ENCODE data around the gene VPS45. TPM values are rescaled to one million over a fixed set of nuclear protein-coding genes. Genes with fewer than 3 reads are reported as not detected.

The VPS45 gene
- total and polyA plus RNA-seq, 10 donors, result 16.2 to 62.8 (median 42.1) TPM

DNA sequence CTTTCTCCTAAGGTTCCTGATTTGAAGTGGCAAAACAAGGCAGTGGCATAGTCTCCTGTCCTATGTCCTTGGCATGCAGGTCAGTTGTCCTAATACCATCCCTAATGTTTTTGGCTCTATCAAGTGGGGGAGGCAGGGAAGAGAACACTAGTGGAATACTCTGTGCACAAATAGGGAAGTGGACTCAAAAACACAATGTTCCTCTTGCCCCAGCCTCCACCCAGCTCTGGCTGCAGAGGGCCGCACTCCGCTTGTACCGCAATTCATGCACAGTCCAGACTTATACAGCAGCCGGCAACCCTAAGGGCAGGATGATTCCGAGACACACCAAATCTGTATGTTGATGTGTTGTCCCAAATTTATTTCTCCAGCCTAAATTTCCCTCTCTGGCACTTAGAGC, 96.6 kb downstream of the VPS45 start:
- WGBS, 5 donors, result 76 to 89% (median 86%) methylated on average over 5 of the region's 5 CpGs
- H3K4me1 ChIP-seq, result peaks cover 56 to 85% (median 77%) of the 10 kb centered on the region in 6 donors
- peaks cover 0 to 7% (median 3%) of the 10 kb centered on the region in 6 donors for H3K36me3 ChIP-seq
- no peak for DNase-seq
- TF ChIP-seq POLR2AphosphoS5 (IDR thresholded peaks at IDR 0.05) (peak in 2 of 3 donors; percentile 58 to 66), POLR2A (IDR thresholded peaks at IDR 0.05) (no peak)
- TF ChIP-seq, protein P1, sequence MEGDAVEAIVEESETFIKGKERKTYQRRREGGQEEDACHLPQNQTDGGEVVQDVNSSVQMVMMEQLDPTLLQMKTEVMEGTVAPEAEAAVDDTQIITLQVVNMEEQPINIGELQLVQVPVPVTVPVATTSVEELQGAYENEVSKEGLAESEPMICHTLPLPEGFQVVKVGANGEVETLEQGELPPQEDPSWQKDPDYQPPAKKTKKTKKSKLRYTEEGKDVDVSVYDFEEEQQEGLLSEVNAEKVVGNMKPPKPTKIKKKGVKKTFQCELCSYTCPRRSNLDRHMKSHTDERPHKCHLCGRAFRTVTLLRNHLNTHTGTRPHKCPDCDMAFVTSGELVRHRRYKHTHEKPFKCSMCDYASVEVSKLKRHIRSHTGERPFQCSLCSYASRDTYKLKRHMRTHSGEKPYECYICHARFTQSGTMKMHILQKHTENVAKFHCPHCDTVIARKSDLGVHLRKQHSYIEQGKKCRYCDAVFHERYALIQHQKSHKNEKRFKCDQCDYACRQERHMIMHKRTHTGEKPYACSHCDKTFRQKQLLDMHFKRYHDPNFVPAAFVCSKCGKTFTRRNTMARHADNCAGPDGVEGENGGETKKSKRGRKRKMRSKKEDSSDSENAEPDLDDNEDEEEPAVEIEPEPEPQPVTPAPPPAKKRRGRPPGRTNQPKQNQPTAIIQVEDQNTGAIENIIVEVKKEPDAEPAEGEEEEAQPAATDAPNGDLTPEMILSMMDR (IDR thresholded peaks at IDR 0.05 in 8 of 11, conservative IDR thresholded peaks at IDR 0.05 in 3 of 11), result no peak
- H3K9me3 ChIP-seq, result no peaks in the 10 kb centered on the region
- H3K27ac ChIP-seq, result peak overlapping the region; percentile 80 to 95 (median 88)
- no peak overlapping the region for H3K4me3 ChIP-seq
- H3K27me3 ChIP-seq (replicated peaks in 1 of 7), result no peaks in the 10 kb centered on the region
- intact Hi-C loops (cut with DNase I; ENCODE audit: low total_unique reads), result no loop called here

DNA sequence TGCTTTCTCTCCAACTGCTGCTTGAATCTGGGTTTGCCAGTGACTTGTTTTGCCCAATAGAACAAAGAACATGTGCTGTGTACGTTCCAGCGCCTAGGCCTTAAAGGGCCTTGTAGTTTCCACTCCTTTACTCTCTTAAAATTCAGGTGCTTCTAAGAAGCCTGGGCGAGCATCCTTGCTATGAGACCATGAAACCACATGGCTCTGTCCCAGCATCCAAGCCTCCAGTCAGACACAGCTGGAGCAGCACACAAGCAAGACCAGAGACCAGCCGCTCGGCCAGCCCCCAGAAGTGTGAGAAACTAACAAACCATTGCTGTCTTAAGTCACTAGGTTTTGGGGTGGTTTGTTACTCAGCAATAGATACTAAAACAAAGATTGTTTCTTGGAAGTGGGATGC, 97.2 kb downstream of the VPS45 start:
- TF ChIP-seq POLR2AphosphoS5 (IDR thresholded peaks at IDR 0.05) (no peak), POLR2A (IDR thresholded peaks at IDR 0.05) (no peak)
- H3K4me3 ChIP-seq, result no peak overlapping the region
- H3K4me1 ChIP-seq, result peaks cover 51 to 85% (median 74%) of the 10 kb centered on the region in 6 donors
- H3K27ac ChIP-seq, result peak overlapping the region; percentile 80 to 95 (median 88)
- intact Hi-C loops (cut with DNase I; ENCODE audit: low total_unique reads), result no loop called here
- 78 to 97% (median 83%) methylated on average over 3 to 5 of the region's 5 CpGs for WGBS, 5 donors
- DNase-seq, result no peak
- no peaks in the 10 kb centered on the region for H3K27me3 ChIP-seq (replicated peaks in 1 of 7)
- H3K9me3 ChIP-seq, result no peaks in the 10 kb centered on the region
- peaks cover 0 to 2% (median 0%) of the 10 kb centered on the region in 6 donors for H3K36me3 ChIP-seq

DNA sequence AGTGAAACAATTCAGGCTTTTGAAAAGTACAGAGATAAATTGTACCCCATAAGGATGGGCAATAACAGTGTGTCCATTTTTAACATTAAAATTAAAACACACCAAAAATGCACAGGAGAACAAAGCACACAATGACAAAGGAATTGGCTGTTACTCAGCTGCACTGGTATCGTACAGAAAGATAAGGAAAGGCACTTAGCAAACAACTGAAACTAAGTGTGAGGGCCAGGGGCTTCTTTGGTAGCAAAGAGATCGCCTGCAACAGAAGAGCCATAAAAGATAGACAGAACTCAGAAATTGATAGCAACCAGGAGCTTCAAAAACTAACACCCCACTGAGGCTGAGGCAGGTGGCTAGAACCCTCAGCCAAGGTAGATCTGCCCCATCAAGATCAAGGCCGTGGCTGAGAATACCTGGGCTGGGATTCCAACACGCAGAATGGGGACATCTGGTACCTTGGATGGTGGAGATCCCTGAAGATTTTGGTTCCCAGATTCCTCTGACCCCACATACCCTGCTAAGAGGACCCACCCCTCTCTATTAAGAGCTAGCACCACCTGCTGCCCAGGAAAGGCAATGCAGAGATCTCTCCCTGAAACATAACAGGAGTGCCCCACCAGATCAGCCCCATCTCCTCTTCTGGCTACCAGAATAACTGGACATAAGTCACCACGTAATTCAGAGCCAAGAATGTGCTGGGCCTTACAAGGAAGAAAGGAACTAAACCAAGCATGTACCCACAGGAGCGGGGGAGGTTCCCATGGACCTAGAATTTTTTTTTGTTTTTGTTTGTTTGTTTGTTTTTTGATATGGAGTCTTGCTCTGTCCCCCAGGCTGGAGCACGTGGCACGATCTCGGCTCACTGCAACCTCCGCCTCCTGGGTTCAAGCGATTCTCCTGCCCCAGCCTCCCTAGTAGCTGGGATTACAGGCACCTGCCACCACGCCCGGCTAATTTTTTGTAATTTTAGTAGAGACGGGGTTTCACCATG, 98.3 kb downstream of the VPS45 start:
- peak overlapping the region; percentile 80 to 95 (median 88) for H3K27ac ChIP-seq
- no peak overlapping the region for H3K4me3 ChIP-seq
- 64 to 73% (median 69%) methylated on average over 14 of the region's 14 CpGs for WGBS, 5 donors
- no peaks in the 10 kb centered on the region for H3K27me3 ChIP-seq (replicated peaks in 1 of 7)
- H3K4me1 ChIP-seq, result peaks cover 44 to 77% (median 62%) of the 10 kb centered on the region in 6 donors
- H3K36me3 ChIP-seq, result no peaks in the 10 kb centered on the region
- TF ChIP-seq, protein P1 (IDR thresholded peaks at IDR 0.05 in 8 of 11, conservative IDR thresholded peaks at IDR 0.05 in 3 of 11), result peak; percentile 45 to 81 (median 72)
- TF ChIP-seq POLR2A (IDR thresholded peaks at IDR 0.05), result no peak
- no peaks in the 10 kb centered on the region for H3K9me3 ChIP-seq
- intact Hi-C loops (cut with DNase I; ENCODE audit: low total_unique reads), result no loop called here
- DNase-seq, result no peak

GRCh38 chr1:150168960-150169601, 101.5 kb downstream of the VPS45 start:
- TF ChIP-seq POLR2AphosphoS5 (IDR thresholded peaks at IDR 0.05), result peak in 2 of 3 donors; percentile 24 to 87
- TF ChIP-seq, protein P1 (IDR thresholded peaks at IDR 0.05 in 8 of 11, conservative IDR thresholded peaks at IDR 0.05 in 3 of 11), result peak; percentile 49 to 84 (median 77)
- no peak for TF ChIP-seq POLR2A (IDR thresholded peaks at IDR 0.05)
- Histone ChIP-seq H3K9me3 (no peaks in the 10 kb centered on the region), H3K4me3 (no peak overlapping the region), H3K27me3 (replicated peaks in 1 of 7) (no peaks in the 10 kb centered on the region), H3K4me1 (peaks cover 17 to 46% (median 31%) of the 10 kb centered on the region in 6 donors), H3K36me3 (no peaks in the 10 kb centered on the region), H3K27ac (no peak overlapping the region)
- WGBS, 5 donors, result 17 to 30% (median 29%) methylated on average over 6 of the region's 6 CpGs
- intact Hi-C loops (cut with DNase I; ENCODE audit: low total_unique reads), result loop anchor here (2.0 kb wide), 1 partner anchor 96 kb away; no protein-coding TSS in a partner anchor
- DNase-seq, result peak; percentile 90
